Pancreas (tissue), 10 donors: ENCODE results near the gene SPOCK1. TPM values are rescaled to one million over a fixed set of nuclear protein-coding genes. Genes with fewer than 3 reads are reported as not detected.
"Not testable (repeated sequence)": the region's sequence is repeated elsewhere in the genome, so short reads cannot be mapped to it uniquely, and the experiment has no call there.

Experiments
- ATAC-seq, 4 donors: fragments of 200-7000 bp; cut with Tn5 transposase; one replicate each; pipeline versions ENCODE4 v1.8.0 to v1.9.1; 2020; ENCODE audit warnings: mild to moderate bottlenecking in 4 of 4, moderate library complexity in 4 of 4
- DNase-seq, 6 donors: peaks; one replicate each; pipeline ENCODE4 v3.0.0-alpha.2; 2020
- FAIRE-seq: peaks from 2 replicates; lab custom pipeline; 2012; peaks lifted over from hg19 to GRCh38; lab: Jason Lieb, UNC
- H3K27ac ChIP-seq, 4 donors: fragments of 200-600 bp; sonication (generic); 1 replicate in 3 of 4; 2 replicates in 1 of 4; pipeline versions ENCODE4 v1.5.0 to v1.8.0; 2020
- H3K27me3 ChIP-seq, 4 donors: fragments of 200-600 bp; one replicate each; pipeline ENCODE4 v1.8.0; 2021
- H3K36me3 ChIP-seq, 3 donors: fragments of 200-600 bp; sonication (generic) in 1 of 3; one replicate each; pipeline versions ENCODE4 v1.5.0 to v1.8.0; 2020 to 2021
- H3K4me1 ChIP-seq, 3 donors: fragments of 200-600 bp; one replicate each; pipeline ENCODE4 v1.8.0; 2021
- H3K4me3 ChIP-seq, 4 donors: fragments of 200-600 bp; sonication (generic) in 2 of 4; one replicate each; pipeline versions ENCODE4 v1.5.0 to v1.8.0; 2020 to 2021
- H3K9me3 ChIP-seq, 4 donors: fragments of 200-600 bp; one replicate each; pipeline ENCODE4 v1.8.0; 2021
- CTCF ChIP-seq, 4 donors: fragments of 200-600 bp; sonication (generic) in 3 of 4; IDR thresholded peaks; one replicate each; pipeline versions ENCODE4 v1.5.0 to v1.8.0; 2021; ENCODE audit warnings: antibody characterized with exemption in 4 of 4
- WGBS, 2 donors: extraction: QIAGEN DNeasy Blood & Tissue Kit; methylation state at CpG; one replicate each; pipeline ENCODE4 v1.1.7; 2013; 5-methylcytosine and 5-hydroxymethylcytosine counted together
- intact Hi-C, 3 donors: fragments of 100-400 bp; cut with DNase I; formaldehyde crosslinking; loops; one replicate each; pipeline versions ENCODE4 v1.11.1 to v1.14.2; 2022
- polyA plus RNA-seq, 2 donors: library from polyadenylated mRNA; stranded (reverse); fragments of 200-250 nt; gene quantifications; one replicate each; pipeline ENCODE4 v1.2.3, GENCODE V29; 2013
- total RNA-seq, 6 donors: library from RNA; stranded (reverse); fragmentation: NEBNext Ultra II Directional in 4 of 6; extraction: Animal tissue kit (Norgen Biotek cat#: 25700) in 4 of 6; gene quantifications; one replicate each; pipeline versions ENCODE4 v1.2.1 to v1.2.4, GENCODE V29; 2021 to 2023
- donor health status: healthy with polysubstance abuse.
- donor health status: DM: no; HTN: no; CAD: no; lungs with moderate emphysema.
- donor health status: DM: no; HTN: no; CAD: no.
- donor health status: control.
- donor health status: control.
- donor health status: Bipolar disorder and iron deficiency.
- donor health status: DM: yes; HTN: yes; CAD: no.
- donor health status: DM: no; HTN: no; CAD: no.
- donor health status: DM: no; HTN: no; CAD: no.
- donor health status: DM: yes; HTN: yes; CAD: no.

SPOCK1 gene
- total and polyA plus RNA-seq, 8 donors: 1.7 to 16.5 (median 5.3) TPM

GRCh38 chr5:137260820-137261695 lies 238.1 kb downstream of the SPOCK1 start:
- 83% methylated on average over 5 of the region's 5 CpGs for WGBS, 2 donors
- Histone ChIP-seq H3K4me3 (no peak overlapping the region), H3K27ac (no peak overlapping the region), H3K27me3 (no peaks in the 10 kb centered on the region), H3K36me3 (no peaks in the 10 kb centered on the region), H3K9me3 (no peaks in the 10 kb centered on the region), H3K4me1 (peaks cover 7 to 11% (median 9%) of the 10 kb centered on the region in 3 donors)
- DNase-seq (no peak), ATAC-seq (no peak), FAIRE-seq (no peak)
- no peak for TF ChIP-seq CTCF (IDR thresholded peaks at IDR 0.05)
- intact Hi-C loops: no loop called here

GRCh38 chr5:137259115-137259514 lies 240.0 kb downstream of the SPOCK1 start:
- WGBS, 2 donors: 86 to 88% methylated on average over 2 of the region's 2 CpGs

GRCh38 chr5:137254119-137255090 lies 244.7 kb downstream of the SPOCK1 start:
- no peaks in the 10 kb centered on the region for H3K36me3 ChIP-seq
- intact Hi-C loops: no loop called here
- no peaks in the 10 kb centered on the region for H3K27me3 ChIP-seq
- H3K4me1 ChIP-seq: no peaks in the 10 kb centered on the region
- no peaks in the 10 kb centered on the region for H3K9me3 ChIP-seq
- no peak overlapping the region for H3K27ac ChIP-seq
- ATAC-seq: peak in 1 of 4 donors; percentile 52
- no peak for FAIRE-seq
- WGBS, 2 donors: 79 to 83% methylated on average over 9 of the region's 9 CpGs
- no peak for DNase-seq
- no peak overlapping the region for H3K4me3 ChIP-seq
- TF ChIP-seq CTCF (IDR thresholded peaks at IDR 0.05): no peak

More at GRCh38 chr5:137259115-137259514, 240.0 kb downstream of the SPOCK1 start:
- FAIRE-seq, H3K9me3 ChIP-seq, H3K36me3 ChIP-seq, ATAC-seq, H3K4me3 ChIP-seq, DNase-seq, H3K27ac ChIP-seq, intact Hi-C loops, H3K27me3 ChIP-seq: not testable (repeated sequence)
- H3K4me1 ChIP-seq: peaks cover 7 to 11% (median 9%) of the 10 kb centered on the region in 3 donors

GRCh38 chr5:137252512-137252911 lies 246.6 kb downstream of the SPOCK1 start:
- FAIRE-seq (no peak), ATAC-seq (no peak), DNase-seq (no peak)
- no peak for TF ChIP-seq CTCF (IDR thresholded peaks at IDR 0.05)
- no peaks in the 10 kb centered on the region for H3K36me3 ChIP-seq
- 94 to 100% methylated on average over 2 of the region's 2 CpGs for WGBS, 2 donors
- intact Hi-C loops: no loop called here
- H3K27ac ChIP-seq: no peak overlapping the region
- no peak overlapping the region for H3K4me3 ChIP-seq
- no peaks in the 10 kb centered on the region for H3K9me3 ChIP-seq
- H3K4me1 ChIP-seq: no peaks in the 10 kb centered on the region
- no peaks in the 10 kb centered on the region for H3K27me3 ChIP-seq

DNA sequence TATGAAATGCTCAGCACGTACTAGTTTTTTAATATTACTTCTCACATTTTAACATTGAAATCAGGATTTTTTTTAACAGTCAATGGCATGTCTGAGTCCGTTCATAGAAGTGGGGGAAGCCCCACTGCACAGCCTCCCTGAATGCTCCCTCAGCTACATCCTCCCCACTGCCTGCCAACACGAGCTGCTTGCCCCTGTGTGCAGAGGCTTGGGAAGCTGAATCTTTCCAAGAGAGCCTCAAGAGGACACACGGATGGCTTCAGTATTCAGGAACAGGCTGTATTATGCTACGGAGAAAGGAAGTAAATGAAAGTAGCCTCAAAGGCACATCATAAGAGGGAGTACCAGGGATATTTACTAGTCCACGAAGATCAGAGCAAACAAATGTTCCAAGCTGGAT lies 248.7 kb downstream of the SPOCK1 start:
- WGBS, 2 donors: 80 to 82% methylated on average over 6 of the region's 6 CpGs
- Histone ChIP-seq H3K4me3 (no peak overlapping the region), H3K9me3 (no peaks in the 10 kb centered on the region), H3K4me1 (no peaks in the 10 kb centered on the region), H3K36me3 (no peaks in the 10 kb centered on the region), H3K27me3 (no peaks in the 10 kb centered on the region), H3K27ac (no peak overlapping the region)
- no peak for ATAC-seq
- no peak for FAIRE-seq
- no peak for TF ChIP-seq CTCF (IDR thresholded peaks at IDR 0.05)
- intact Hi-C loops: no loop called here
- no peak for DNase-seq
